ENCODE measurements around the gene SEC14L6. TPM values are rescaled to one million over a fixed set of nuclear protein-coding genes. Genes with fewer than 3 reads are reported as not detected.

SEC14L6 gene
- total RNA-seq: under 0.01 and 0.50 TPM in 2 replicates

GRCh38 chr22:30546616-30547015, at the start of gene SEC14L6:
TSS of gene SEC14L6 (minus strand) at chr22:30546741. CDS start at chr22:30546682, 59 bp downstream.

GRCh38 chr22:30591588-30592359, 45.2 kb upstream of the SEC14L6 start, which contains the start of gene PES1:
TSS of gene PES1 (minus strand) at chr22:30591910. CDS start at chr22:30591833, 77 bp downstream.

GRCh38 chr22:30574095-30574981, 27.8 kb upstream of the SEC14L6 start, which contains the start of gene GAL3ST1:
TSS of gene GAL3ST1 (minus strand) at chr22:30574665. CDS start at chr22:30557392, 17,273 bp downstream.

Other genes with a start within 250 kb of the SEC14L6 start
- gene TBC1D10A, start 219.8 kb downstream of the SEC14L6 start, total RNA-seq: 18.7 and 19.3 TPM in 2 replicates
- 46.1 and 64.5 TPM in 2 replicates for gene SF3A1, start 189.8 kb downstream of the SEC14L6 start, total RNA-seq
- gene CCDC157, start 189.7 kb downstream of the SEC14L6 start, total RNA-seq: 3.4 and 4.6 TPM in 2 replicates
- gene RNF215, start 159.3 kb downstream of the SEC14L6 start, total RNA-seq: 16.6 and 18.8 TPM in 2 replicates
- gene SEC14L2, start 149.7 kb downstream of the SEC14L6 start, total RNA-seq: 16.4 and 21.4 TPM in 2 replicates
- 27.1 and 27.5 TPM in 2 replicates for gene MTFP1, start 121.0 kb downstream of the SEC14L6 start, total RNA-seq
- gene SEC14L3, start 74.7 kb downstream of the SEC14L6 start, total RNA-seq: not detected in 2 replicates
- 0.17 TPM in 1 of 2 replicates, not detected in the other for gene SEC14L4, start 41.0 kb downstream of the SEC14L6 start, total RNA-seq
- gene GAL3ST1, start 27.9 kb upstream of the SEC14L6 start, total RNA-seq: 0.17 and 0.30 TPM in 2 replicates
- gene PES1, start 45.2 kb upstream of the SEC14L6 start, total RNA-seq: 71.7 and 95.5 TPM in 2 replicates
- 11.1 and 15.2 TPM in 2 replicates for gene TCN2, start 60.4 kb upstream of the SEC14L6 start, total RNA-seq
- 9.8 and 12.4 TPM in 2 replicates for gene SLC35E4, start 89.0 kb upstream of the SEC14L6 start, total RNA-seq
- gene DUSP18, start 121.1 kb upstream of the SEC14L6 start, total RNA-seq: 7.7 and 10.4 TPM in 2 replicates
- 0.84 and 0.89 TPM in 2 replicates for gene OSBP2, start 148.1 kb upstream of the SEC14L6 start, total RNA-seq